DND-41 (cell line): ENCODE measurements around the gene LRRC3.

Experiments used
- ATAC-seq: fragments of 200-7000 bp; cut with Tn5 transposase; 3 replicates; pipeline ENCODE4 v1.9.1; 2021; ENCODE audit warnings: low read depth; ENCODE audit not compliant: insufficient read depth
- DNase-seq: peaks from one replicate; pipeline ENCODE4 v3.0.0-alpha.2; 2020
- H2AFZ ChIP-seq: 2 replicates; pipeline ENCODE4 v1.6.0; 2012; ENCODE audit warnings: low read depth, low read length
- H3K27ac ChIP-seq: 2 replicates; pipeline ENCODE4 v1.5.1; 2012; ENCODE audit warnings: low read length, inconsistent platforms
- H3K27me3 ChIP-seq: fragments of 200-600 bp; sonication (generic); 2 replicates; pipeline ENCODE4 v1.6.0; 2012; ENCODE audit warnings: low read length, mild to moderate bottlenecking, inconsistent platforms; ENCODE audit not compliant: insufficient read depth, poor library complexity
- H3K36me3 ChIP-seq: 2 replicates; pipeline ENCODE4 v1.5.1; 2012; ENCODE audit warnings: low read length, inconsistent platforms; ENCODE audit not compliant: insufficient read depth
- H3K4me1 ChIP-seq: 2 replicates; pipeline ENCODE4 v1.5.1; 2012; ENCODE audit warnings: mild to moderate bottlenecking, low read length; ENCODE audit not compliant: insufficient read depth
- H3K4me2 ChIP-seq: 2 replicates; pipeline ENCODE4 v1.6.0; 2012; ENCODE audit warnings: mild to moderate bottlenecking, moderate library complexity, low read length, inconsistent platforms; ENCODE audit not compliant: insufficient read depth
- H3K4me3 ChIP-seq, 2 experiments: fragments of 200-600 bp in 1 of 2; shearing (Covaris generic) in 1 of 2; 2 replicates each; pipeline ENCODE4 v1.5.1; 2012 to 2016; ENCODE audit warnings: inconsistent platforms in 2 of 2, low read length in 2 of 2, mild to moderate bottlenecking in 2 of 2, low read depth in 1 of 2, moderate library complexity in 1 of 2
- H3K79me2 ChIP-seq: 2 replicates; pipeline ENCODE4 v1.6.0; 2012; ENCODE audit warnings: low read length, inconsistent platforms; ENCODE audit not compliant: insufficient read depth
- H3K9ac ChIP-seq: 2 replicates; pipeline ENCODE4 v1.6.0; 2012; ENCODE audit warnings: low read depth, mild to moderate bottlenecking, inconsistent platforms, low read length, moderate library complexity
- H3K9me3 ChIP-seq: 2 replicates; pipeline ENCODE4 v1.5.1; 2012; ENCODE audit warnings: low read length, moderate library complexity, mild to moderate bottlenecking, inconsistent platforms; ENCODE audit not compliant: insufficient read depth, severe bottlenecking
- H4K20me1 ChIP-seq: 2 replicates; pipeline ENCODE4 v1.6.0; 2012; ENCODE audit warnings: low read length; ENCODE audit not compliant: insufficient read depth
- EZH2 ChIP-seq: IDR thresholded peaks from 3 replicates; pipeline ENCODE4 v1.6.1; 2012; ENCODE audit warnings: borderline replicate concordance, low read depth, mild to moderate bottlenecking, moderate library complexity, low read length, inconsistent platforms; ENCODE audit not compliant: severe bottlenecking
- TF ChIP-seq, protein P1 (sequence below): IDR thresholded peaks from 2 replicates; pipeline ENCODE4 v1.5.1; 2012; ENCODE audit warnings: borderline replicate concordance, low read length, moderate library complexity, mild to moderate bottlenecking; ENCODE audit not compliant: poor library complexity, severe bottlenecking; ENCODE audit errors: extremely low read depth

LRRC3 gene

DNA sequence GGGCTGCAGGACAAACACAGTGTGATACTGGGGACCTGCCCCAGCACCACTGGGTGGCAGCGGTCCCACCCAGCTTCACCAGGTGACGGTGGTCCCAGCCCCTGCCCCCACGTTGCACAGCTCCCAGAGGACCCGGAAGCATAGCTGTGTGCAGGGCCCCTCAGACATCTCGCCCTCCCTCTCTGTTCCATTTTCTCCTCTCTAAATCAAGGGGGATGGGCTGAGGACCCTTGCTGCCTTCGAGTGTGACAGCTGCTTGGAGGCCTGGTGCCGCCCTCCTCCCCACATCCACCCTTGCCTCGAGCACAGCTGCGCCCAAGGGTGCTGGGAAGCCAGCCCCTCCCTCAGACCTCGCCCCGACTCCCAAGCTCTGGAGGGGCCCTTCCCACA is 16.1 kb upstream of the LRRC3 start:
- DNase-seq, result no peak
- TF ChIP-seq EZH2, result no peak
- TF ChIP-seq, protein P1, sequence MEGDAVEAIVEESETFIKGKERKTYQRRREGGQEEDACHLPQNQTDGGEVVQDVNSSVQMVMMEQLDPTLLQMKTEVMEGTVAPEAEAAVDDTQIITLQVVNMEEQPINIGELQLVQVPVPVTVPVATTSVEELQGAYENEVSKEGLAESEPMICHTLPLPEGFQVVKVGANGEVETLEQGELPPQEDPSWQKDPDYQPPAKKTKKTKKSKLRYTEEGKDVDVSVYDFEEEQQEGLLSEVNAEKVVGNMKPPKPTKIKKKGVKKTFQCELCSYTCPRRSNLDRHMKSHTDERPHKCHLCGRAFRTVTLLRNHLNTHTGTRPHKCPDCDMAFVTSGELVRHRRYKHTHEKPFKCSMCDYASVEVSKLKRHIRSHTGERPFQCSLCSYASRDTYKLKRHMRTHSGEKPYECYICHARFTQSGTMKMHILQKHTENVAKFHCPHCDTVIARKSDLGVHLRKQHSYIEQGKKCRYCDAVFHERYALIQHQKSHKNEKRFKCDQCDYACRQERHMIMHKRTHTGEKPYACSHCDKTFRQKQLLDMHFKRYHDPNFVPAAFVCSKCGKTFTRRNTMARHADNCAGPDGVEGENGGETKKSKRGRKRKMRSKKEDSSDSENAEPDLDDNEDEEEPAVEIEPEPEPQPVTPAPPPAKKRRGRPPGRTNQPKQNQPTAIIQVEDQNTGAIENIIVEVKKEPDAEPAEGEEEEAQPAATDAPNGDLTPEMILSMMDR, result no peak
- no peaks in the 10 kb centered on the region for H3K4me1 ChIP-seq
- ATAC-seq, result 0 out of 3 replicates have a peak, but pooled peaks have one; percentile 27
- H2AFZ ChIP-seq, result no peak overlapping the region
- H3K27me3 ChIP-seq, result no peaks in the 10 kb centered on the region
- H3K79me2 ChIP-seq, result no peaks in the 10 kb centered on the region
- H3K36me3 ChIP-seq, result no peaks in the 10 kb centered on the region
- no peak overlapping the region for H3K4me3 ChIP-seq
- no peak overlapping the region for H3K27ac ChIP-seq
- no peaks in the 10 kb centered on the region; the same call in 1 of the 2 replicates for H4K20me1 ChIP-seq
- H3K9me3 ChIP-seq, result no peaks in the 10 kb centered on the region
- H3K4me2 ChIP-seq, result no peak overlapping the region
- H3K9ac ChIP-seq, result no peak overlapping the region

DNA sequence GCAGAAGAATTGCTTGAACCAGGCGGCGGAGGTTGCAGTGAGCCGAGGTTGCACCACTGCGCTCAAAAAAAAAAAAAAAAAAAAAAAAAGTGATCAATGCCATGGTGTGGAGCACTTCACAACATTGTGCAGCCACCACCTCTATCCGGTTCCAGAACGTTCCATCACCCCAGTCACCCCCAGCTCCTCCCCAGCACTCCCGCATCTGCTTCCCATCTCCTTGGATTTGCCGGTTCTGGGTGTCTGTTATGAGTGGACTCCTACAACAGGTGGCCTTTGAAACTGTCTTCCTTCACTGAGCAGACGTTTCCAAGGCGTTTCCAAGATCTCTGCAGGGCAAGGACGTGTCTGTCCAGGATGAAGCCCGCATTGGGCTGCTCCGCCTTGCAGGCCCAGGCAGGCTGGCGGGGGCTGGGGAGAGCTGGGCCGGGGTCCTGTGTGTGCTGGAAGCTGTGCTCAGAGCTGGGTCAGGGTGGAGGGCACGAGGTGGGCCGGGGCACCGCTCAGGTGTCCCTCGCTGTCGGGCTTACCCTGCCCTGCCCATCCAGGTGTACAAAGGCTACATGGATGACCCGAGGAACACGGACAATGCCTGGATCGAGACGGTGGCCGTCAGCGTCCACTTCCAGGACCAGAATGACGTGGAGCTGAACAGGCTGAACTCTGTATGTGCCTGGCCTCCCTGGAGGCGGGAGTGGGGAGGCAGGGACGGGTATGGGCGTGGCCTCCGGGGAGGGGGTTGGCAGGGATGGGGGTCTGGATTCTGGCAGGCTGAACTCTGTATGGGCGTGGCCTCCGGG is 14.9 kb upstream of the LRRC3 start:
- H3K4me2 ChIP-seq, result no peak overlapping the region
- ATAC-seq (no peak), DNase-seq (no peak)
- H3K27ac ChIP-seq, result no peak overlapping the region
- no peak overlapping the region for H3K9ac ChIP-seq
- H3K9me3 ChIP-seq, result no peaks in the 10 kb centered on the region
- H3K79me2 ChIP-seq, result no peaks in the 10 kb centered on the region
- no peak for TF ChIP-seq EZH2
- TF ChIP-seq, protein P1, result no peak
- H3K4me1 ChIP-seq, result no peaks in the 10 kb centered on the region
- H3K4me3 ChIP-seq, result no peak overlapping the region
- no peaks in the 10 kb centered on the region for H3K27me3 ChIP-seq
- no peaks in the 10 kb centered on the region for H3K36me3 ChIP-seq
- no peaks in the 10 kb centered on the region for H4K20me1 ChIP-seq
- H2AFZ ChIP-seq, result no peak overlapping the region

DNA sequence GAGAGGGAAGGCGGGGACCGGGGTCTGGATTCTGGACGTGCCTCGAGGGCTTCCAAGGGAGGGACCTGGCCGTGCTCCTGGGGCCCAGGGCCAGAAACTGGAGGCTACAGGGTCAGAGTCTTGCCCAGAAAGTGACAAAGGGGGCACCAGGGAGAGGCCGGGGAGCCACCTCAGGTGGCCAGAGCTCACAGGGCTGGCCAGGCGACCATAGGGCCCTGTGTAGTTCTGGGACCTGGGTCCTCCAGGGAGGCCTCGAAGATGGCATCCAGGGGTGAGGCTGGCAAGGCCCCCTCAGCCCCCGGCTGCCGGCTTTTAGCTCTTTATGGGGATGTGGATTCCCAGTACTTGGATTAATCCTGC is 14.3 kb upstream of the LRRC3 start:
- Histone ChIP-seq H2AFZ (no peak overlapping the region), H3K4me1 (no peaks in the 10 kb centered on the region), H3K27me3 (no peaks in the 10 kb centered on the region), H3K36me3 (no peaks in the 10 kb centered on the region), H3K4me2 (no peak overlapping the region), H3K79me2 (no peaks in the 10 kb centered on the region), H3K9ac (no peak overlapping the region), H3K9me3 (no peaks in the 10 kb centered on the region), H3K4me3 (no peak overlapping the region), H3K27ac (no peak overlapping the region), H4K20me1 (no peaks in the 10 kb centered on the region)
- no peak for ATAC-seq
- no peak for DNase-seq
- no peak for TF ChIP-seq EZH2
- TF ChIP-seq, protein P1, result no peak
